Measurements from ENCODE around the gene HDAC9.

- TF ChIP-seq, protein P1, sequence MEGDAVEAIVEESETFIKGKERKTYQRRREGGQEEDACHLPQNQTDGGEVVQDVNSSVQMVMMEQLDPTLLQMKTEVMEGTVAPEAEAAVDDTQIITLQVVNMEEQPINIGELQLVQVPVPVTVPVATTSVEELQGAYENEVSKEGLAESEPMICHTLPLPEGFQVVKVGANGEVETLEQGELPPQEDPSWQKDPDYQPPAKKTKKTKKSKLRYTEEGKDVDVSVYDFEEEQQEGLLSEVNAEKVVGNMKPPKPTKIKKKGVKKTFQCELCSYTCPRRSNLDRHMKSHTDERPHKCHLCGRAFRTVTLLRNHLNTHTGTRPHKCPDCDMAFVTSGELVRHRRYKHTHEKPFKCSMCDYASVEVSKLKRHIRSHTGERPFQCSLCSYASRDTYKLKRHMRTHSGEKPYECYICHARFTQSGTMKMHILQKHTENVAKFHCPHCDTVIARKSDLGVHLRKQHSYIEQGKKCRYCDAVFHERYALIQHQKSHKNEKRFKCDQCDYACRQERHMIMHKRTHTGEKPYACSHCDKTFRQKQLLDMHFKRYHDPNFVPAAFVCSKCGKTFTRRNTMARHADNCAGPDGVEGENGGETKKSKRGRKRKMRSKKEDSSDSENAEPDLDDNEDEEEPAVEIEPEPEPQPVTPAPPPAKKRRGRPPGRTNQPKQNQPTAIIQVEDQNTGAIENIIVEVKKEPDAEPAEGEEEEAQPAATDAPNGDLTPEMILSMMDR (IDR thresholded peaks at IDR 0.05), result no peak
- TF ChIP-seq EP300 (IDR thresholded peaks at IDR 0.05), result no peak
- no peak for TF ChIP-seq POLR2AphosphoS5 (IDR thresholded peaks at IDR 0.05)
These were observed 35.0 kb downstream of the HDAC9 start for GRCh38 chr7:18530224-18531179.
